ENCODE measurements around the gene KIAA0825. TPM values are rescaled to one million over a fixed set of nuclear protein-coding genes. Genes with fewer than 3 reads are reported as not detected.
A peak's percentile ranks its signal among the peaks of the same experiment; 100 is the strongest.
"Not testable (repeated sequence)": the region's sequence is repeated elsewhere in the genome, so short reads cannot be mapped to it uniquely, and the experiment has no call there.

The KIAA0825 gene
- total RNA-seq, 1 experiment from 2014 or later, result 3.3 TPM

- DNase-seq (ENCODE audit: low read depth), result peak; percentile 21
These were observed 244.1 kb downstream of the KIAA0825 start for GRCh38 chr5:94374336-94374735.

- no peak for DNase-seq (ENCODE audit: low read depth)
These were observed 250.5 kb downstream of the KIAA0825 start for GRCh38 chr5:94367900-94368299.

GRCh38 chr5:94366811-94367210, 251.6 kb downstream of the KIAA0825 start:
- no peak for DNase-seq (ENCODE audit: low read depth)

GRCh38 chr5:94362857-94363256, 255.5 kb downstream of the KIAA0825 start:
- no peak for DNase-seq (ENCODE audit: low read depth)

GRCh38 chr5:94361832-94362796, 256.3 kb downstream of the KIAA0825 start:
- no peak for DNase-seq (ENCODE audit: low read depth)

- DNase-seq (ENCODE audit: low read depth), result peak; percentile 50
These were observed 257.2 kb downstream of the KIAA0825 start for GRCh38 chr5:94361161-94361560.

GRCh38 chr5:94360382-94361130, 257.8 kb downstream of the KIAA0825 start:
- DNase-seq (ENCODE audit: low read depth), result no peak

GRCh38 chr5:94359880-94360279, 258.5 kb downstream of the KIAA0825 start:
- no peak for DNase-seq (ENCODE audit: low read depth)

GRCh38 chr5:94355811-94356210, 262.6 kb downstream of the KIAA0825 start:
- DNase-seq (ENCODE audit: low read depth), result no peak

GRCh38 chr5:94354837-94355485, 263.4 kb downstream of the KIAA0825 start:
- DNase-seq (ENCODE audit: low read depth), result not testable (repeated sequence)

- no peak for DNase-seq (ENCODE audit: low read depth)
These were observed 264.8 kb downstream of the KIAA0825 start for GRCh38 chr5:94353605-94354004.

GRCh38 chr5:94347130-94347529, 271.3 kb downstream of the KIAA0825 start:
- DNase-seq (ENCODE audit: low read depth), result no peak

- DNase-seq (ENCODE audit: low read depth), result no peak
These were observed 273.1 kb downstream of the KIAA0825 start for GRCh38 chr5:94345257-94345656.

GRCh38 chr5:94337617-94338016, 280.8 kb downstream of the KIAA0825 start:
- no peak for DNase-seq (ENCODE audit: low read depth)

- no peak for DNase-seq (ENCODE audit: low read depth)
These were observed 282.5 kb downstream of the KIAA0825 start for GRCh38 chr5:94335936-94336335.

- DNase-seq (ENCODE audit: low read depth), result peak; percentile 1
These were observed 289.3 kb downstream of the KIAA0825 start for GRCh38 chr5:94329115-94329514.

GRCh38 chr5:94326586-94326985, 291.8 kb downstream of the KIAA0825 start:
- no peak for DNase-seq (ENCODE audit: low read depth)

- DNase-seq (ENCODE audit: low read depth), result peak; percentile 10
These were observed 301.2 kb downstream of the KIAA0825 start for GRCh38 chr5:94316916-94317838.

GRCh38 chr5:94314460-94315131, 303.8 kb downstream of the KIAA0825 start:
- no peak for DNase-seq (ENCODE audit: low read depth)

- no peak for DNase-seq (ENCODE audit: low read depth)
These were observed 304.7 kb downstream of the KIAA0825 start for GRCh38 chr5:94313696-94314095.
